ENCODE measurements around the gene MRPL38.
"Not testable (repeated sequence)": the region's sequence is repeated elsewhere in the genome, so short reads cannot be mapped to it uniquely, and the experiment has no call there.

The MRPL38 gene

GRCh38 chr17:75893305-75894048, 11.2 kb downstream of the MRPL38 start:
- TF ChIP-seq, protein P1, sequence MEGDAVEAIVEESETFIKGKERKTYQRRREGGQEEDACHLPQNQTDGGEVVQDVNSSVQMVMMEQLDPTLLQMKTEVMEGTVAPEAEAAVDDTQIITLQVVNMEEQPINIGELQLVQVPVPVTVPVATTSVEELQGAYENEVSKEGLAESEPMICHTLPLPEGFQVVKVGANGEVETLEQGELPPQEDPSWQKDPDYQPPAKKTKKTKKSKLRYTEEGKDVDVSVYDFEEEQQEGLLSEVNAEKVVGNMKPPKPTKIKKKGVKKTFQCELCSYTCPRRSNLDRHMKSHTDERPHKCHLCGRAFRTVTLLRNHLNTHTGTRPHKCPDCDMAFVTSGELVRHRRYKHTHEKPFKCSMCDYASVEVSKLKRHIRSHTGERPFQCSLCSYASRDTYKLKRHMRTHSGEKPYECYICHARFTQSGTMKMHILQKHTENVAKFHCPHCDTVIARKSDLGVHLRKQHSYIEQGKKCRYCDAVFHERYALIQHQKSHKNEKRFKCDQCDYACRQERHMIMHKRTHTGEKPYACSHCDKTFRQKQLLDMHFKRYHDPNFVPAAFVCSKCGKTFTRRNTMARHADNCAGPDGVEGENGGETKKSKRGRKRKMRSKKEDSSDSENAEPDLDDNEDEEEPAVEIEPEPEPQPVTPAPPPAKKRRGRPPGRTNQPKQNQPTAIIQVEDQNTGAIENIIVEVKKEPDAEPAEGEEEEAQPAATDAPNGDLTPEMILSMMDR (IDR thresholded peaks at IDR 0.05; ENCODE audit: low read length, missing control alignments): no peak
- H3K4me3 ChIP-seq (replicated peaks; ENCODE audit: low read depth, low read length): no peak overlapping the region
- DNase-seq (ENCODE audit: low read depth): no peak

DNA sequence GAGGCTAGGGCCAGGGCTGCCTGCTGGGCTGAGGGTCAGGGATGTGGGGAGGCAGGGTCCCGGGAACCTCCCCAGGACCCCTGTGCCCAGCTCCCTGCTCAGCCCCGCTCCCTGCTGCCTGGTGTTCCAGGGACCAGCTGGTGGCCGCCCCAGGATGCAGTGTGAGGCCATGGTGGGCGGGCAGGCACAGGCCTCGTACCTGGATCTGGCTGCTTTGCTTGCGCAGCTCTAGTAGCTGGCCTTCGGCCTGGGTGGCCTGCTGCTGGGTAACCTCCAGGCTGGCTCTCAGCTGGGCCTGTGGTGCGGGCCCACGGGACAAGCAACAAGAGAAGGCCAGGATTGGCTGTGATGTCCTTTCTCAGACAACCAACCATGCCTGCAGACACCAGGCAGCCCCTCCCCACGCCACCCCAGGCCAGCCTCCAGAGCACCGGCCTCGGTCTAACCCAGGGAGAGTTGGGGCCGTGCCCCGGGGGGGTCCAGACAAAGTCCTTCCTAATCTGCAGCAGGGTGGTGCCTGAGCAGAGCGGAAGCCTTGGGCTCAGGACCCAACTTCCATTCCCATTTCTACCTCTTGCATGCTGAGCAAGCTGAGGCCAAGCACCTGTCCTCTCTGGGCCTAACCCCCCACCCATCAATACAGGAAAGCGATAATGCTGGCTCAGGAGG, 12.0 kb downstream of the MRPL38 start:
- no peak for DNase-seq (ENCODE audit: low read depth)
- TF ChIP-seq, protein P1 (IDR thresholded peaks at IDR 0.05; ENCODE audit: low read length, missing control alignments): no peak

DNA sequence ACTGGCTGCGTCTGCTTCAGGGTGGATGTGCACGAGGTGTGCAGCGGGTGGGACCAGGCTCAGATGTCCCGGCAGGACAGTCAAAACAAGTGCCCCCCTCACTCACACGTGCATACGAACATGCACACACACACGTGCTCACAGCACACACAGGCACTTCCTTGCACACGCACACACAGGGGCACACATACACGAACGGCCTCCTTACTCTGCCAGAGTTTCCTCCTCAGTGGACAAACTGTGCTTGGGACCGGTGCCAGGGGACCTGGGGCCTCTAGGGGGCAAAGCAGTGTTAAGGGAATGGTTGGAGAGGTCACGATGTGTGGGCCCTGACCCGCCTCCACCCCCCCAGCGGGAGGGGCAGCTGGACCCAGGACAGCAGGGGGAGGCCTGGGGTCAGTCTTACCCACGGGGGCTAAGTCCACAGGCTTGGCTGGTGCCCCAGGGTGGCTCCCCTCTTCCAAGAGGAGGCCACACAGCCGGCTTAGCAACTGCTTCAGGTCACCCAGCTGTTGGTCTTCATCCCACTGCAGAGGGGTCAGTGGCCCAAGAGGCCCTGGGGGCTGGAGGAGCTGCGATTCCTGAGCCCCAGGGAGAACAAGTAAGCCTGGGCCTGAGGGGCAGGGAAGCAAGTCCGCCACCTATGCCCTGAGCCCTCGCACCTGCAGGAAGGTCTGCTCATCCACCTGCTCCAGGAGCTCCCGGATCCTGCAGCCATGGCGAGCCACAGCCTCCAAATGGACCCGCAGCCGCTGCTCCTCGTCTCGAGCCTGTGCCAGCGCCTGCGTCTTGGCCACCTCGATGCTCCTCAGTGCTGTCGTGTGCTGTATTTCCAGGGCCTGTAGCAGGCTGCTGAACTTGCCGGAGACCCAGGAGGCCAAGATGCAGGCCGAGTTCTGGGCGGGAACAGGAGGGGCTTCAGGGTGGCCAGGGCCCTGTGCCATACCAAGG, 12.8 kb downstream of the MRPL38 start:
- no peak for DNase-seq (ENCODE audit: low read depth)
- TF ChIP-seq, protein P1 (IDR thresholded peaks at IDR 0.05; ENCODE audit: low read length, missing control alignments): no peak
- H3K4me3 ChIP-seq (replicated peaks; ENCODE audit: low read depth, low read length): no peak overlapping the region

More for the DNA sequence above, 12.0 kb downstream of the MRPL38 start:
- H3K4me3 ChIP-seq (replicated peaks; ENCODE audit: low read depth, low read length): no peak overlapping the region

DNA sequence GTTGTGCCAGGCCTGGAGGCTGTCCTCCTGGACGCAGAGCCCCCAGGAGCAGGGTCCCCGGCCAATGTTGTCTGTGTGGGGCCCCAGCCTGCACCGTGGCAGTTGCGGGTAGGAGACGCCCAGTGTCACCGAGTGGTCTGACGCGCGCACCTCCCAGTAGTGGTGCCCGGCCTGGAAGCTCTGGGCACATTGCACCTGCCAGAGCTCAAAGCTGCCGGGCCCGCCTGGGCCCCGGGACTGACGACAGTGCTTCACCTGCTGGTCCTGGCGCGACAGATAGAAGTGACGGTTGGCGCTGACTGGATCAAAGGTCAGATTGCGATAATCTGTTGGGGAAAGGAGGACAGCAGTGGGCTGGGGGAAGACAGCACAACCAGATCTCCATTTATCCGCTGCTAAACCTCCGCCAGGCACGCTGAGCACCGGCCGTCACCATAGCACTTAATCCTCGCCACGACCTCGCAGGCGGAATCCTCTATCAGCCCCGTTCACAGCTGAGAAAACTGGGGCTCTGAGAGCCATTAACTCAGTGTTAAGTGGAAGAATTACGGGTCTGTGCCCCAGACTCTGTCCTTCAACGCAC, 13.6 kb downstream of the MRPL38 start:
- DNase-seq (ENCODE audit: low read depth): no peak
- H3K4me3 ChIP-seq (replicated peaks; ENCODE audit: low read depth, low read length): no peak overlapping the region
- TF ChIP-seq, protein P1 (IDR thresholded peaks at IDR 0.05; ENCODE audit: low read length, missing control alignments): no peak

GRCh38 chr17:75889454-75889853, 15.2 kb downstream of the MRPL38 start:
- no peak overlapping the region for H3K4me3 ChIP-seq (replicated peaks; ENCODE audit: low read depth, low read length)
- DNase-seq (ENCODE audit: low read depth): no peak
- TF ChIP-seq, protein P1 (IDR thresholded peaks at IDR 0.05; ENCODE audit: low read length, missing control alignments): no peak

DNA sequence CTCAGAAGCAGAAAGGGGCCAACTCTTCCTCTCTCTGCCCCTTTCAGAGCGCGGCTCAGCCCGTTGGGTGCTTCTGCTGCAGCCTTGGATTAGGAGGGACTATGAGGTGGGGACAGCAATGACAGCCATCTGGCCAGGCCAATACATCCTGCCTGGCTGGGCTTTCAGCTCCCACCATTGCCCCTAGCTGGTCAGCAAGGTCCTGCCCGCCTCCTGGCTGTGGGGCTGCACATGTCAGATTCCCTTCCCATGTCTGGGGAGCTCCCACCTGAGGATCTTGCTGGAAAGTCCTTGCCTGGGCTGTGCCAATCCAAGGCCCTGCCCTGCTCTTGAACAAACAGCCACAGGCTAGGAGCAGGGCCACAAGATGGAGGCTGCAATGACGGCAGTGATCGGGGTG, 16.2 kb downstream of the MRPL38 start:
- H3K4me3 ChIP-seq (replicated peaks; ENCODE audit: low read depth, low read length): no peak overlapping the region
- no peak for DNase-seq (ENCODE audit: low read depth)
- TF ChIP-seq, protein P1 (IDR thresholded peaks at IDR 0.05; ENCODE audit: low read length, missing control alignments): no peak

GRCh38 chr17:75885860-75886259, 18.8 kb downstream of the MRPL38 start:
- DNase-seq (ENCODE audit: low read depth); H3K4me3 ChIP-seq (replicated peaks; ENCODE audit: low read depth, low read length): not testable (repeated sequence)
